Mesothelial cell of epicardium (in vitro differentiated cells): Measurements from ENCODE around the gene FAF1. TPM values are rescaled to one million over a fixed set of nuclear protein-coding genes. Genes with fewer than 3 reads are reported as not detected.

ENCODE experiments used
- DNase-seq, 2 experiments: peaks; one replicate each; pipeline ENCODE4 v3.0.0; 2021; ENCODE audit warnings: low spot score in 2 of 2; ENCODE audit not compliant: unreplicated experiment in 2 of 2
- H3K27ac Mint-ChIP-seq: 2 replicates; pipeline ENCODE4 v1.8.0; 2021; ENCODE audit warnings: mixed read lengths
- H3K27me3 Mint-ChIP-seq: 2 replicates; pipeline ENCODE4 v1.8.0; 2021; ENCODE audit warnings: low read depth, mixed read lengths
- H3K36me3 Mint-ChIP-seq: 2 replicates; pipeline ENCODE4 v1.8.0; 2021; ENCODE audit warnings: mixed read lengths
- H3K4me1 Mint-ChIP-seq: 2 replicates; pipeline ENCODE4 v1.8.0; 2021; ENCODE audit warnings: mixed read lengths
- H3K4me3 Mint-ChIP-seq: 2 replicates; pipeline ENCODE4 v1.8.0; 2021; ENCODE audit warnings: mild to moderate bottlenecking, moderate library complexity, mixed read lengths
- H3K9me3 Mint-ChIP-seq: 2 replicates; pipeline ENCODE4 v1.8.0; 2021; ENCODE audit warnings: mixed read lengths
- total RNA-seq: library from RNA; stranded (reverse); gene quantifications from 3 replicates; pipeline ENCODE4 v1.2.1, GENCODE V29; 2021
- TF ChIP-seq, protein P1 (sequence below): fragments of 200-600 bp; sonication (generic); IDR thresholded peaks from one replicate; pipeline ENCODE4 v1.5.0; 2021; ENCODE audit warnings: antibody characterized with exemption; ENCODE audit not compliant: unreplicated experiment

Gene FAF1
- total RNA-seq, 1 donor from 2014 or later, result 44.4 TPM

DNA sequence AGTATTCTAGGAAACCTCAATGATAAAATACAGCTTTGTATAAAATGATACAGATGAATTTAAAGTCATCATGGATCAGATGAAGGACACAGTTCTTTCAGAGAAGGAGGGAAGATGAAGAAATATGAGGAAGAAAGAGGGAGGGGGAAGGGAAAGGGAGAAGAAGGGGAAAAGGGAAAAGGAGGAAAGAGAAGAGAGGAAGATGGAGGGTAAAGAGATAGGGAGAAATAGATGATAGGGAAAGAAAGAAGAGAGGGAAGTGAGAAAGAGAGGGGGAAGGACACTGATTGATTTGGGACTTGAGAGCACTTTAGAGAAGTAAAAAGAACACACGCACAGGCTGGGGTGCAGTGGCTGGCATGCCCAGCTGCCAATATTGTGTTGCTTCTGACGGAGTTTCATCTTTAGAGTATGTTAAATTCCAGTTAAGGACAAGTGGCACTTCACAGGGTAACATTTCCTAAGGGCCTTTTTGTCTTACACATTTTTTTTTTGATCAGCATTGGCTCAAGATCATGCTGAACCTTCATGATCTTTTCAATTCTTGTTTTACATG is 300.9 kb downstream of the FAF1 start:
- Mint-ChIP-seq H3K27me3 (no peaks in the 10 kb centered on the region), H3K9me3 (no peaks in the 10 kb centered on the region), H3K36me3 (no peaks in the 10 kb centered on the region), H3K4me1 (no peaks in the 10 kb centered on the region), H3K4me3 (no peak overlapping the region), H3K27ac (no peak overlapping the region)
- TF ChIP-seq, protein P1, sequence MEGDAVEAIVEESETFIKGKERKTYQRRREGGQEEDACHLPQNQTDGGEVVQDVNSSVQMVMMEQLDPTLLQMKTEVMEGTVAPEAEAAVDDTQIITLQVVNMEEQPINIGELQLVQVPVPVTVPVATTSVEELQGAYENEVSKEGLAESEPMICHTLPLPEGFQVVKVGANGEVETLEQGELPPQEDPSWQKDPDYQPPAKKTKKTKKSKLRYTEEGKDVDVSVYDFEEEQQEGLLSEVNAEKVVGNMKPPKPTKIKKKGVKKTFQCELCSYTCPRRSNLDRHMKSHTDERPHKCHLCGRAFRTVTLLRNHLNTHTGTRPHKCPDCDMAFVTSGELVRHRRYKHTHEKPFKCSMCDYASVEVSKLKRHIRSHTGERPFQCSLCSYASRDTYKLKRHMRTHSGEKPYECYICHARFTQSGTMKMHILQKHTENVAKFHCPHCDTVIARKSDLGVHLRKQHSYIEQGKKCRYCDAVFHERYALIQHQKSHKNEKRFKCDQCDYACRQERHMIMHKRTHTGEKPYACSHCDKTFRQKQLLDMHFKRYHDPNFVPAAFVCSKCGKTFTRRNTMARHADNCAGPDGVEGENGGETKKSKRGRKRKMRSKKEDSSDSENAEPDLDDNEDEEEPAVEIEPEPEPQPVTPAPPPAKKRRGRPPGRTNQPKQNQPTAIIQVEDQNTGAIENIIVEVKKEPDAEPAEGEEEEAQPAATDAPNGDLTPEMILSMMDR, result no peak
- no peak for DNase-seq

DNA sequence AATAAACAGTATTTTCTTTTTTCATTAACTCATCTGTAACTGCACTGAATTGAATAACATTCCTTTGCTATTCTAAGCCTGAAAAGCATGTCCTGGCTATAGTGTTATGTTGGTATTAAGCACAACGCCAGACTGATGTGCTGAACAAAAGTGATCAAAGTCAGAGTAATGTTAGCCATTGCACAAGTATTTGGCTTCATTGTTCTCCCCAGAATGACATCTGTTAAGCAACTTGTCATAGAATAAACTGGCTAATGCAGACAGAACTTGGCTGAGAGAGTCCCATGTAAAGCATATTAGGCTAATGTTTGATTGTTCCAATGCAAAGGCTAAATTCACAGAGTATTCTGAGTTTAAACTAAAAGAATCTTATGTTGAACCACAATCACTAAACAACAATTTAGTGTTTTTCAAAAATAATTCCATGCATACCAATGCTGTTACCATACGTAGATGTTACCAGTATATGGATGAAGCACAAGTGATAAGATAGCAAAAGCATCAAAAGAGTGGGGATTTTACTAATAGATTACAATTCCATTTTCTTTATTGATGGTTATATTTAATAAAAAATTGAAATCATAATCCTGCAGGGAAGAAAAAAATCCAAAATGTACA is 301.5 kb downstream of the FAF1 start:
- H3K27me3 Mint-ChIP-seq, result no peaks in the 10 kb centered on the region
- no peak overlapping the region for H3K4me3 Mint-ChIP-seq
- H3K27ac Mint-ChIP-seq, result no peak overlapping the region
- DNase-seq, result no peak
- TF ChIP-seq, protein P1, result no peak
- no peaks in the 10 kb centered on the region for H3K4me1 Mint-ChIP-seq
- no peaks in the 10 kb centered on the region for H3K9me3 Mint-ChIP-seq
- no peaks in the 10 kb centered on the region for H3K36me3 Mint-ChIP-seq

DNA sequence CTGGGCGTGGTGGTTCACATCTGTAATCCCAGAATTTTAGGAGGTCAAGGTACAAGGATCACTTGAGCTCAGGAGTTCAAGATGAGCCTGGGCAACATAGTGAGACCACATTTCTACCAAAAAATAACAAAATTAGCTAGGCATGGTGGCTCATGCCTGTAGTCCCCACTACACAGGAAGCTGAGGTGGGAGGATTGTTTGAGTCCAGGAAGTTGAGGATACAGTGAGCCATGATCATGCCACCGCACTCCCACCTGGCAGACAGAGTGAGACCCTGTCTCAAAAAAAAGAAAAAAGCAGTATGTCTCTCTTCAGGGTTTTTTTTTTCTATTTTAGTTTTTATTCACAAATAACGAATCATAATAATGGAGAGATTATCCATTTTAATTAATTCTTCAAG is 303.1 kb downstream of the FAF1 start:
- TF ChIP-seq, protein P1, result no peak
- no peak for DNase-seq
- Mint-ChIP-seq H3K9me3 (no peaks in the 10 kb centered on the region), H3K36me3 (no peaks in the 10 kb centered on the region), H3K4me3 (no peak overlapping the region), H3K27me3 (no peaks in the 10 kb centered on the region), H3K27ac (no peak overlapping the region), H3K4me1 (no peaks in the 10 kb centered on the region)

DNA sequence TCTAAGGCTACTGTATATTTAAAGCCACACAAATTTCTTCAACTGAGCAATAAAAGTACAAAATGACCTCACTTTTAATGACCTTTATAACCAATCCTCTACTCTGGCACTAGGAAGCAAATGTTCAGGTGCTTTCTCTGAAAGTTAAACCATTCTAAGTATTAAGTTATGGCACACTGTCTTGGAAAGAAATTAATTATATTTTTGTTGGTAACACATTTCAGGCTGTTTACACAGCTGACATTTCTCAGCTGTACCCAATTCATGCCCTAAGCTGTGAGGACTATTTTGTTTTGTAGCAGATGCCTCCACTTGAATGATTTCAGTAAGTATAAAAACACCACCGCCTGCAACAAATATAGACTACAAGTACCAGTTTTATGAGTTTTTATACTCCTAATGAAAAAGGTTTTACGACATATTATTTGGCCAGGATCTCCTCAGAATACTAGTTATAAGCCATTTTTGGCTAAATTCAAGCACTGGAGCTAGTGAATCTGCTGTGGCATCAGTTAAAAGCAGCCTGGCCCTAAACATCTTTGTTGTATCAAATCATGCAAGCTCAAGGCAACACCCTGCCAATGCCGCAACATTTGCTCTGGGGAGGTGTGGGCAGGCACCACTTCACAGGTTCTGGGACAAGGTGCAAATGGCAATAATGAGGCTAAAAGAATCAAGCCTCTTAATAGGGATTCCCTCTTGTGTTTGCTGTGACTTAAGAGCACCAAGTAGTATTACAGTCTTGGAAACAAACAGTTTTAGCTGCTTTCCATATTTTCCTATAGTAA is 308.4 kb downstream of the FAF1 start:
- H3K27ac Mint-ChIP-seq, result no peak overlapping the region
- H3K4me1 Mint-ChIP-seq, result no peaks in the 10 kb centered on the region
- no peaks in the 10 kb centered on the region for H3K9me3 Mint-ChIP-seq
- no peak overlapping the region for H3K4me3 Mint-ChIP-seq
- no peaks in the 10 kb centered on the region for H3K36me3 Mint-ChIP-seq
- TF ChIP-seq, protein P1, result no peak
- no peaks in the 10 kb centered on the region for H3K27me3 Mint-ChIP-seq
- no peak for DNase-seq

DNA sequence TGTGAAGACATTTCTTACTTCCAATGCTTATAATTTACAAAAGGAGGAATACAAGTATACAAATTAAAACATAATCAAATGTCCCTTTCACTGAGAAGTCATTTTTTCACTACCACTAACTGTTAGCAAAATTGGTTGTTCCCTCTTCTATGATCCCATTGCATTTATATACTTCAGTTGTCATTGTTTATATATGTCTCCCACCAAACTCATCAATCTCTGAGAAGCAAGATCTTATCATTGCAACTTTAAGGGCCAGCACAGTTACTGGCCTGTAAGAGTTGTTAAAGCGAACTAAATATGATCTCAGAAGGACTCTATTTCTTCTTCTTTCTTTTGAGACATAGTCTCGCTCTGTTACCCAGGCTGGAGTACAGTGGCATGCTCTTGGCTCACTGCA is 313.5 kb downstream of the FAF1 start:
- TF ChIP-seq, protein P1, result no peak
- Mint-ChIP-seq H3K36me3 (no peaks in the 10 kb centered on the region), H3K27me3 (no peaks in the 10 kb centered on the region), H3K4me3 (no peak overlapping the region), H3K4me1 (no peaks in the 10 kb centered on the region), H3K27ac (no peak overlapping the region), H3K9me3 (no peaks in the 10 kb centered on the region)
- no peak for DNase-seq
